Inflammatory macrophage treated with lipopolysaccharide for 1 hour (primary cell): ENCODE data around the gene EEF1A1.
A peak's percentile ranks its signal among the peaks of the same experiment; 100 is the strongest.
"Not testable (repeated sequence)": the region's sequence is repeated elsewhere in the genome, so short reads cannot be mapped to it uniquely, and the experiment has no call there.

ENCODE experiments used
- DNase-seq, 2 donors: peaks; one replicate each; pipeline ENCODE4 v3.0.0-alpha.2; 2020 to 2022

Gene EEF1A1

DNA sequence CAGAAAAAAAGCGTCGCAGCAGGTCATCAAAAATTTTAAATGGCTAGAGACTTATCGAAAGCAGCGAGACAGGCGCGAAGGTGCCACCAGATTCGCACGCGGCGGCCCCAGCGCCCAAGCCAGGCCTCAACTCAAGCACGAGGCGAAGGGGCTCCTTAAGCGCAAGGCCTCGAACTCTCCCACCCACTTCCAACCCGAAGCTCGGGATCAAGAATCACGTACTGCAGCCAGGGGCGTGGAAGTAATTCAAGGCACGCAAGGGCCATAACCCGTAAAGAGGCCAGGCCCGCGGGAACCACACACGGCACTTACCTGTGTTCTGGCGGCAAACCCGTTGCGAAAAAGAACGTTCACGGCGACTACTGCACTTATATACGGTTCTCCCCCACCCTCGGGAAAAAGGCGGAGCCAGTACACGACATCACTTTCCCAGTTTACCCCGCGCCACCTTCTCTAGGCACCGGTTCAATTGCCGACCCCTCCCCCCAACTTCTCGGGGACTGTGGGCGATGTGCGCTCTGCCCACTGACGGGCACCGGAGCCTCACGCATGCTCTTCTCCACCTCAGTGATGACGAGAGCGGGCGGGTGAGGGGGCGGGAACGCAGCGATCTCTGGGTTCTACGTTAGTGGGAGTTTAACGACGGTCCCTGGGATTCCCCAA, at the start of gene EEF1A1:
Gene EEF1A1, minus strand, starts transcription at position 345 of the 663 bp plus-strand sequence. CDS start 1,006 bp downstream, outside the sequence.
- DNase-seq, result peak; percentile 100

DNA sequence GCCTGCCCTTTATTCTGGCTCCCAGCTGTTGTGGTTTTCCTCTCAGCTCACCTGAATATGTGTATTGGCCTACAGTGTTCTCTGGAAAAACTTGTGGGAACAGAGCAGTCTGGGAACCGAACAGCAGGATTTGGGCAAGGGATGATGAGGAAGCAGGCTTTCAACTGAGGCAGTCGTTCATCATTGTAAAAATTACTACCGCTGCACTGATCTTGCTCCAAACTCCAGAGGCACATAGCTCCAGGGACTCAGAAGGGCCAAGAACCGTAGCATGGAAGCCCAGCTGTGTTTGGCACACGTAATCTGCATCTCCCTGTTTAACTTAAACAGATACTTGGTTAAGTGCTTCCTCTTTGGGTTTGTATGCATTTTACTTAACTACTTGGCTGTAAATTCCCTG, 48.3 kb upstream of the EEF1A1 start:
- no peak for DNase-seq

DNA sequence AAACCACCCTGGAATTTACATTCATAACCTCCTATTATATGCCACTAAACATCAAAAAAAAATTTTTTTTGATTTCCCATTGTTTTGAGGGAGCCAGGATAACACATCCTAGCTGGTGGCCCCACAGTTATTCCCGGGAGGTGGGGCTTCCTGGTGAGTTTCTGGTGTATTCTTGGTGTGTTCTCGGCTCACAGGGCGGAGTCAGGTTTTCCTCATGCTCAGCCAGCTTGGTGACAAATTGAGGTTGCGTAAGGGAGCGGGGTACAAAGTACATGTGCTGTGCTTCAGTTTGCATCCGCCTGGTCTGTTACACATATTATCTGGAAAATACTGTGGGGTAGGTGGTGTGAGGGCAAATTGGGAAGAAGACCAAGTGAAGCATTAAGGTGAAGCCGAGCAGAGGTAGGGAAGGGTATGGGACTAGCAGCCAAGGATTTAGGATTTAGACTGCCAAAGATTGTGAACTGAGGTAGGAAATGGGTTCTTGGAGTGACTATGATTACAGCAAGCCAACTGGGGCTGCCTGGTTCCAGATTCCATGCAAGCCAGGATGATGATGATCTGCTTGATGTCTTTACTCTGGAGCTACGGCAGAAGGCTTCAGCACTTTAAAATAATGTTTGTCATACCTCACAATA, 46.2 kb upstream of the EEF1A1 start:
- DNase-seq, result peak; percentile 85 to 86

DNA sequence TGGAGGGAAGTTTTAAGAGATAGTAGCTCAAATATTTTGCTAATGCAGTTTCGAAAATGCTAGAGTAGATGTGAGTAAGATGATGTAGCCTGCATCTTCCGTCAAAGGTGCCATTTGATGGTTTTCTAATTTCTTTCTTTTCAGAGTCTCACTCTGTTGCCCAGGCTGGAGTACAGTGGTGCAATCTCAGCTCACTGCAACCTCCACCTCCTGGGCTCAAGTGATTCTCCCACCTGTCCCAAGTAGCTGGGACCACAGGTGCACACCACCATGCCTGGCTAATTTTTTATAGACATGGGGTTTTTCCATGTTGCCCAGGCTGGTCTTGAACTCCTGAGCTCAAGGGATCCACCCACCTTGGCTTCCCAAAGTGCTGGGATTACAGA, 45.6 kb upstream of the EEF1A1 start:
- not testable (repeated sequence) for DNase-seq

DNA sequence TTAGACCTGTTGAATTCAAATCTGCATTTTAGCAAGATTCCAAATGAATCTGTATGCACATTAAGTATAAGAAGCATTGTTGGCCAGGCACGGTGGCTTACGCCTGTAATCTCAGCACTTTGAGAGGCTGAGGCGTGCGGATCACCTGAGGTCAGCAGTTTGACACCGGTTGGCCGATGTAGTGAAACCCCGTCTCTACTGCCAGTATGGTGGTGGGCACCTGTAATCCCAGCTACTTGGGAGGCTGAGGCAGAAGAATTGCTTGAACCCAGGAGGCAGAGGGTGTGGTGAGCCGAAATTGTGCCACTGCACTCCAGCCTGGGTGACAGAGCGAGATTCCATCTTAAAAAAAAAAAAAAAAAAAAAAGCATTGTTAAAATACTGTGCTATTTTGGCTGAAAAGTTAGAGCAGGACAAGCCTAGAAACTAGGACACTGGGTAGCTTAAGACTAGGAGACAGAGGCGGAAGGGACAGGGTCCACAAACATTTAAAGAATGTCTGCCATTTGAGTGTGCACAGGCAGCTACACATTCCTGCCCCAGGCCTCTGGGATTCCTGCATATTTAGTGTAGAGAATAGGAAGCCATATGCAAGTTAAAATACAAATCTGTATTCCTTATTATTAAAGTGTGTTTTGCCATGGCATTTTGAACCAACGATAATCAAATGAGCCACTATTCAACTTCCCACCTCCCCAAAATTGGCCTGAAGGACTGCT, 45.1 kb upstream of the EEF1A1 start:
- no peak for DNase-seq

DNA sequence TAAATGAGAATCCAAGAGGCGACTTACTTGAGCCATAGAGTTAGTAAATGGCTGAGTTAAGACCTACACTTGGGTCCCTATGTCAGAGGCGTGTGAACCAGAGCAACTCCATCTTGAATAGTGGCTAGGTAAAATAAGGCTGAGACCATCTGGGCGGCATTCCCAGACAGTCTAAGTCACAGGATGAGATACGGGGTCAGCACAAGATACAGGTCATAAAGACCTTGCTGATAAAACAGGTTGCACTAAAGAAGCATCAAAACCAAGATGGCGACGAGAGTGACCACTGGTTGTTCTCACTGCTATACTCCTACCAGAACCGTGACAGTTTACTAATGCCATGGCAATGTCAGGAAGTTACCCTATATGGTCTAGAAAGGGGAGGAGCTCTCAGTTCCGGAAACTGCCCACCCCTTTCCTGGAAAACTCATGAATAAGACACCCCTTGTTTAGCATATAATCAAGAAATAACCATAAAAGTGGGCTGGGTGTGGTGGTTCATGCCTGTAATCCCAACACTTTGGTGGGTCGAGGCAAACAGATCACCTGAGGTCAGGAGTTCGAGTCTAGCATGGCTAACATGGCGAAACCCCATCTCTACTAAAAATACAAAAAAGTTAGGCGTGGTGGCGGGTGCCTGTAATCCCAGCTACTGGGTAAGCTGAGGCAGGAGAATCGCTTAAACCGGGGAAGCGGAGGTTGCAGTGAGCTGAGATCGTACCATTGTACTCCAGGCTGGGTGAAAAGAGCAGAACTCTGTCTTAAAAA, 43.9 kb upstream of the EEF1A1 start:
- DNase-seq, result no peak

DNA sequence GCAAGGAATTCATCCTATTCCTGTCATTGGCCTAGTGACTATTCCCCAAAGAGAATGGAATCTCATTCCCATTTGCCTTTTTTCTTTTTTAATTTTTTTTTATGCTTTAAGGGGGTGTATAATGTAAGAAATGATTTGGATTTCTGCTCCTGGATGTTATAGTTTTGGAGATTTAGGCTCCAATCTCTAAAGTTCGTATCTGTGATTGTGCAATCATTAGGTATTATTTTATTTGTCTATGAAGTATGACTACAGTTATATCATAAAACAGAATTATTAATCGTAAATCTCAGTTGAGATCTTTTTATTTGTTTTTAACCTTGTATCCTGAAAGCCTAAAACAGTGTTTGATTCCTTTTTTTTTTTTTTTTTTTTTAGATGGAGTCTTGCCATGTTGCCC, 41.7 kb upstream of the EEF1A1 start:
- no peak for DNase-seq

DNA sequence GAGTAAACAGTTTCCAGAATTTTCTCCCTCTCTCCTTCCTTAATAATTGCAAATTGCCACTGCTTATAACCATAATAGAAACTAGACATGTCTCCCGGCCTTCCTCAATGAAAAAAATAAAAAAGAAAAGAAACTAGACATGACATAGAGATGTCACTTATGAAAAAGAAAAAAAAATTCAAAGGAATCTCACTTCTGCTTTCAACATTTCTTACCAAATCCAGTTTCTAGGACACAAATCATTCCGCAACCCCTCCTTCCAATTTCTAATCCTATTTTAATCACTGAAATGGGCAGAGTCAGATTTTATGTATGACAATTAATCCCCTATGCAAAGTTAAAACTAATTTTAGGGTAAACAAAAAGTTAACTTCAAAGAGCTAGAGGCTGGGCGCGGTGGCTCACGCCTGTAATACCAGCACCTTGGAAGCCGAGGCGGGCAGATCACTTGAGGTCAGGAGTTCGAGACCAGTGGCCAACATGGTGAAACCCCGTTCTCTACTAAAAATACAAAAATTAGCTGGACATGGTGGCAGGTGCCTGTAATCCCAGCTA, 40.1 kb upstream of the EEF1A1 start:
- DNase-seq, result peak; percentile 47 to 61

DNA sequence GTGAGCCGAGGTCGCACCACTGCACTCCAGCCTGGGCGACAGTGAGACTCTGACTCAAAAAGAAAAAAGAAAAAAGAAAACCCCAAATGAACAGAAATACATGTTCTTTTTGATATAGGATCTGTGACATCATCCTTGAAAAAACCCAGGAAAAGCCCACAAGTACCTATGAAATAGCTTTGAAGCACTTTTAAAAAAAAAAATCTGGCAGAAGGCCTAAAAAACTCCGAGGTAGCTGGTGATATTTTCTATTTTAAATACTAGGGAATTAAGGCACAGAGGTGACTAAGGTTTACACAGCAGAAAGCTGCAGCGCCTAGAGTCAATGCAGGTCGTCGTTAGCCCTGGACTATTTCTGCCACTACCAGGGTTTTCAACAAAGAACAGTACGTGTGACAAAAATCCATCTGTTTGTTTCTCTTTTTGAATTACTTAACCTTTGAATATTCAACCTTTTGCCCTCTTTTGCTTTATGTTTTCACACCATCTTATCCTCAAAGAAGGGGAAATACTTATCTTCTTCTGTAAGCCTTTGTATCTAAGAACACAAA, 39.4 kb upstream of the EEF1A1 start:
- DNase-seq, result peak; percentile 34 to 43

DNA sequence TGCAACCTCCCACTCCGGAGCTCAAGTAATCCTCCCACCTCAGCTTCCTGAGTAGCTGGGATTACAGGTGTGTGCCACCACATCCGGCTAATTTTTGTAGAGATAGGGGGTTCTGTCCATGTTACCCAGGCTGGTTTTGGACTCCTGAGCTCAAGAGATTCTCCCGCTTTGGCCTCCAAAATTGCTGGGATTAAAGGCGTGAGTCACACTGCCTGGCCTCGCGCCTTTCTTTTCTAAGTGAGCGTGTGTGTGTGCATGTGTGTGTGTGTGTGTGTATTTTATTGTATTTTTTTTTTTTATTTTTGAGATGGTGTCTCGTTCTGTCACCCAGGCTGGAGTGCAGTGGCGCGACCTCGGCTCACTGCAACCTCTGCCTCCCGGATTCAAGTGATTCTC, 38.6 kb upstream of the EEF1A1 start:
- DNase-seq, result not testable (repeated sequence)

DNA sequence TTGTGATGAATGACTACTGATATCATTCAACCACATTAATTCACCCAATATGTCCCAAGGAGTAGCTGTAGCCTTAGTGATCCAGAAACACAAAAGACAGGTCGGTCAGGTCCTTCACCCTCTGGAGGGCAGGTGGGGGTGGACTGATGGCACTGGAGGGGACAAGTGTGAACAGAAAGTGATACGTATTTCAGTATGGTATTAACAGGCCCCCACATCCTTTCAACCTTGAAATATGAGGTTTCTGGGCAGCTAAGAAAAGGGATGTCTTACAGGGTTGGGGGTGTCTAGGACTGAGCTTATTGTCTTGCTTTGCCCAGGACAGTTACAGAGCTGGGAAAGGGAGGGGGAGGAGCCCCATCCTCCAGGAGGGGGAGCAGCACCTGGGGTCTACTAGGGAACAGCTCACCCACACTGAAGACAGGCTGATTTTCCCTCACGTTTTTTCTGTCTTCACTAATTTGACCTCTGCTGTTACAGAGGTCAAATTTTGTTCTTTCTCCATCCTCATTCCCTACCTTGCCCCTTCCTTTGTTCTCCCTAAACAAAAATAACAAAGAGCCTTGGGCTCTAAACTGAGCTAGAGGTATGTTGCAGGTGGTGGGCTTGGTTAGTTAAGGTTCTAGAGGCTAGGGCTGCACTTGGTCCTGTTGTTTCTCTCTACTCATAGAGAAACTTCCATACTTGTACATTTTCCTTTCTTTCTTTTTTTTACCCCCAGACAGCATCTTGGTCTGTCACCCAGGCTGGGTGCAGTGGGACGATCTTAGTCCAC, 38.0 kb upstream of the EEF1A1 start:
- no peak for DNase-seq

DNA sequence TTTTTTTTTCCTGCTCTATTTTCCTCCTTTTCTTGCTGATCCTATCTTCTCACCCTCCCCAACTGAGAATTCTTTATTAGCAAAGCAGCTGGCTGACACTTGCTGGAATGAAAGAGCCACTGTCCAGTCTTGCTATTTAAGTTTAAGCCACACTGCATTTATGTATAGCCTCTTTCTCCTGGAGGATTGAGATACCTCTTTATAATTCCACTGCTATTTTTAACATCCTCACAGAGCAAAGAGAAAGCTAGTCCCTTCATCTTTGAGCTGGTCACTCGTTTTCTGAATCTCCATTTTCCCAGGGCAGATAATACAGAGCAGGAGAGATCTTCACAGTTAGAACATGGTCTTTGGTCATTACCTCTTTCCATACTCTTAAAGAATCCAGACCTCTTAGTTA, 36.0 kb upstream of the EEF1A1 start:
- DNase-seq, result no peak

DNA sequence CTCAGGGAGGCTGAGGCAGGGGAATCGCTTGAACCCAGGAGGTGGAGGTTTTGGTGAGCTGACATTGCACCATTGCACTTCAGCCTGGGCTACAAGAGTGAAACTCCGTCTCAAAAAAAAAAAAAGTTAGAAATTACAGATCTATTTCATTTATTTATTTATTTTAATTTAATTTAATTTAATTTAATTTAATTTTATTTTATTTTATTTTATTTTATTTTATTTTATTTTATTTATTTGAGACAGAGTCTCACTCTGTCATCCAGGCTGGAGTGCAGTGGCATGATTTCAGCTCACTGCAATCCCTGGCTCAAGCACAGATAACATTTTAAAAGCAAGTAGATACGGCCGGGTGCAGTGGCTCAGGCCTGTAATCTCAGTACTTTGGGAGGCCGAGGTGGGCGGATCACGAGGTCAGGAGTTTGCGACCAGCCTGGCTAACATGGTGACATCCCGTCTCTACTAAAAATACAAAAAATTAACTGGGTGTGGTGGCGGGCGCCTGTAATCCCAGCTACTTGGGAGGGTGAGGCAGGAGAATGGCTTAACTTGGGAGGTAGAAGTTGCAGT, 34.6 kb upstream of the EEF1A1 start:
- DNase-seq, result not testable (repeated sequence)

DNA sequence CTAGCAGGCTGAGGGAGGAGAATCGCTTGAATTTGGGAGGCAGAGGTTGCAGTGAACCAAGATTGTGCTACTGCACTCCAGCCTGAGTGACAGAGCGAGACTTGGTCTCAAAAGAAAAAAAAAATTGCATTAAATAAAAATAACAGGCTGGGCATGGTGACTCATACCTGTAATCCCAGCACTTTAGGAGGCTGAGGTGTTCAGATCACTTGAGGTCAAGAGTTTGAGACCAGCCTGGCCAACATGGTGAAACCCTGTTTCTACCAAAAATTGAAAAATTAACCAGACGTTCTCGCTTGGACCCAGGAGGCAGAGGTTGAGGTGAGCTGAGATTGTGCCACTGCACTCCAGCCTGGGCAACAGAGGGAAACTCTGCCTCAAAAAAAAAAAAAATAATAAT, 30.3 kb upstream of the EEF1A1 start:
- DNase-seq, result not testable (repeated sequence)

DNA sequence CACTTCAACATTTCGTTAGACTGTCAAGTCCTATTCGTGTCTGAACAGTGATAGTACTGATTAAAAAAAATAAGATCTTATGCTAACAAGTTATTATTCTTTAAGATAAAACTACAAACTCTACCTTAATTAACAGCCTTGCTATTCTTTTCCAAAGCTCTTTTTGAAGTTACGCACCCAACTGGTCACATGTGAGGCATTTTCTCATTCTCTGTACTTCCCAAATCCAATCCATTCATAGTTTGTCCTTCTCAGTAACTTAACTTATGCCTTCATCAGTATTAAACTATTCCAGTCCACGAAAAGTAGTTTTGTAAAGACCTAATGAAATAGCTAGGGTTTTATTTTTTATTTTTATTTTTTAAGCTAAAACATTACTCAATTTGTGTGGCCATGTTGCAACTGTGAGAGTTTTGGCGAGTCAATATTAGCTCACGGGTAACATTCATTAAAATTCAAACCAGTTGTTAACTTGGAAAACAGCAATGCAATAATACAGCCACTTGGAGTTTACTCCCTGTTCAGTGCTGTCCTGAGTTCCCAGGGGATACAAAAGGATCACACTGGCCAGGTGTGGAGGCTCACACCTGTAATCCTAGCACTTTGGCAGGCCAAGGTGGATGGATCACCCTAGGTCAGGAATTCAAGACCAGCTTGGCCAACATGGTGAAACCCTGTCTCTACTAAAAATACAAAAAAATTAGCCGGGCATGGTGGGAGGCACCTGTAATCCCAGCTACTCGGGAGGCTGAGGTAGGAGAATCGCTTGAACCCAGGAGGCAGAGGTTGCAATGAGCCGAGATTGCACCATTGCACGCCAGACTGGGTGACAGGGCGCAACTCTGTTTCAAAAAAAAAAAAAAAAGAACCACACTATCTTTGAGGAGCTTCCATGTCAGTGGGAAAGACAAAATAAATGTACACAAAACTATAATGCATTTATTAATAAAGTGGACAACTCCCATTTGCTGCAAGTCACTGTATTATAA, 27.9 kb upstream of the EEF1A1 start:
- DNase-seq, result peak; percentile 29 to 35

DNA sequence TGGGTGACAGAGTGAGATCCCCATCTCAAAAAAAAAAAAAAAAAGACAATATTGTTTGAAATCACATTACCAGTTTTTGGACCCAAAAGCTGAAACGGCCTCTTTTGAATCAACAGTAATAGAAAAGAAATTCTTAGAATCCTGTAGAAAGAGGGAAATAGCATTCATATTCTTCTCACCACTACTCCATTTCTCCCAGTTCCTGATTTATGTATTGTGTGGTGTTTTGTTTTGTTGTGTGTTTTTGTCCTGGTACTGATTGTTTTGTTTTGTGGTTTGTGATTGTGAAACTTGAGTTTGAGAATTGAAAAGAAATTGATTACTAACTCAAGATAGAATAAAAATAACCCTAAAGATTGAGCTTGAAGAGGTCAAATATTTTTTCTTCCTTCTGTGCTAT, 26.2 kb upstream of the EEF1A1 start:
- peak in 1 of 2 donors; percentile 10 for DNase-seq

DNA sequence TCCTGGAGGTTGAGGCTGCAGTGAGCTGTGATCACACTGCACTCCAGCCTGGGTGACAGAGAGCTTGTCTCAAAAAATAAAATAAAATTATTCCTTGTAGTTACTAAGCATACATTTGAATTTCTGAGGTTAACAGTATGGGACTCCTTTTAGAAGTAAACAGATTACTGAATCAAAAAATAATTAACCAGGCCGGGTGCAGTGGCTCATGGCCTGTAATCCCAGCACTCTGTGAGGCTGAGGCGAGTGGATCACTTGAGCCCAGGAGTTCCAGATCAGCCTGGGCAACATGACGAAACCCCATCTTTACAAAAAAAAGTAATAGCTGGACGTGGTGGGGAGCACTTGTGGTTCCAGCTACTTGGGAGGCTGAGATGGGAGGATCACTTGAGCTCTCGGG, 22.1 kb upstream of the EEF1A1 start:
- DNase-seq, result no peak

DNA sequence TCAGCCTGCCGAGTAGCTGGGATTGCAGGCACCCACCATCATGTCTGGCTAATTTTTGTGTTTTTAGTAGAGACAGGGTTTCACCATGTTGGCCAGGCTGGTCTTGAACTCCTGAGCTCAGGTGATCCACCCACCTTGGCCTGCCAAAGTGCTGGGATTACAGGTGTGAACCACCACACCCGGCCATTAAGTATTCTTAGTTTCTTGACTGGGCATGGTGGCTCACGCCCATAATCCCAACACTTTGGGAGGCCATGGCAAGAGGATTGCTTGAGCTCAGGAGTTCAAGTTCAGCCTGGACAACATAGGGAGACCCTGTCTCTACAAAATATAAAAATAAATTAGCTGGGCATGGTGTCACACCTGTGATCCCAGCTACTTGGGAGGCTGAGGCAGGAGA, 21.6 kb upstream of the EEF1A1 start:
- DNase-seq, result not testable (repeated sequence)

DNA sequence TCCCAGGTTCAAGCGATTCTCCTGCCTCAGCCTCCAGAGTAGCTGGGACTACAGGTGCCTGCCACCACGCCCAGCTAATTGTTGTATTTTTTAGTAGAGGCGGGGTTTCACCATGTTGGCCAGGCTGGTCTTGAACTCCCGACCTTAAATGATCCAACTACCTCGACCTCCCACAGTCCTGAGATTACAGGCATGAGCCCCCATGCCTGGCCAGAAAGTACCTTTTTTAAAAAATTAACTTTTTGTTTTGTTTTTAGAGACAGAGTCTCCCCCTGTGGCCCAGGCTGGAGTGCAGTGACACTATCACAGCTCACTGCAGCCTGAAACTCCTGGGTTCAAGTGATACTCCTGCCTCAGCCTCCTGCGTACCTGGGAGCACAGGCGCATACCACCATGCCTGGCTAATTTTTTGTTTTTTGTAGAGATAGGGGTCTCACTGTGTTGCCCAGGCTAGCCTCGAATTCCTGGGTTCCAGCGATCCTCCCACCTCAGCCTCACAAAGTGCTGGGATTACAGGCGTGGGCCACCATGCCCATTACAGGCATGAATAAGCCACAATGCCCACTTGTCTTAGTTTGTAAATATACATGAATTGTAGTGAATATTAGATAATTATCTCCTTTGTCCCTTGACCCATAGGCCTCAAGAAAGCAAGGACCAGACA, 17.4 kb upstream of the EEF1A1 start:
- no peak for DNase-seq

DNA sequence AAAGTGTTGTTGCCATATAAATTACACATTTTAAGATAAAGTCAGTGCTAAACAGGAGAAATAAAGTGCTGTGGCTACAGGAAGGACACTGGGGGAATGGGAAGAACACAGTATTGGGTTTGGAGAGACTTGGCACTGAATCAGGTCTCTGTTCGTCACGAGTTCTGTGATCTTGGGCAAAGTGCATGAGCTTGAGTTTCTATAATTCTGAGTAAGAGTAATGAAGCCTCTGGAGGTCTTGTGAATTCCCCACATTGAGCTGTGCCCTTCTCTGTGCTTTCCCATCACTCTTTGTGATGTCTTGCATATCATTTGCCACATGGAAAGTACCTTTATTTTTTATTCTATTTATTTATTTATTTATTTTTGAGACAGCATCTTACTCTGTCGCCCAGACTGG, 16.8 kb upstream of the EEF1A1 start:
- peak; percentile 23 to 71 for DNase-seq
